GM19239 (cell line): ENCODE results near the gene MPPED1.

ENCODE experiments used
- DNase-seq: peaks from one replicate; pipeline ENCODE4 v3.0.0; 2011; ENCODE audit warnings: low spot score; ENCODE audit not compliant: insufficient read length
- FAIRE-seq: peaks from 2 replicates; lab custom pipeline; 2011; peaks lifted over from hg19 to GRCh38; lab: Jason Lieb, UNC

The MPPED1 gene

DNA sequence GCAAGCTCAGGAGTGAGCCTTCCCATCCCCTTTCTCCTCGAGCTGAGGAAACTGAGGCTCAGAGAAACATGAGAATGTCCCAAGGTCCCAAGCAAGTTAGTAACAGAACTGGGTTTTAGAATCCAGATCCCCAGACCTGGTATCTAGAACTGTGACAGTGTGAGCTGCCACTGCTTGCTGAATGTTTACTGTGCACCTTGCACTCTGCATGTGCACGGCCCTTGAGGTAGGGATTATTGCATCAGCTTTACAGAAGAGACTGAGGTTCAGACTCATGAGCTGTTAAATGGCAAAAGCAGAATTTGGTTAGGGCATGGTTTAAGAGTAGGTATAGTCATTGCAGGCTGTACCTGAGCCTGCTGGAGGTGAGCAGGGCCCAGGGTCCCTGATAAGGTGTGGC is 3.8 kb upstream of the MPPED1 start:
- FAIRE-seq = no peak

DNA sequence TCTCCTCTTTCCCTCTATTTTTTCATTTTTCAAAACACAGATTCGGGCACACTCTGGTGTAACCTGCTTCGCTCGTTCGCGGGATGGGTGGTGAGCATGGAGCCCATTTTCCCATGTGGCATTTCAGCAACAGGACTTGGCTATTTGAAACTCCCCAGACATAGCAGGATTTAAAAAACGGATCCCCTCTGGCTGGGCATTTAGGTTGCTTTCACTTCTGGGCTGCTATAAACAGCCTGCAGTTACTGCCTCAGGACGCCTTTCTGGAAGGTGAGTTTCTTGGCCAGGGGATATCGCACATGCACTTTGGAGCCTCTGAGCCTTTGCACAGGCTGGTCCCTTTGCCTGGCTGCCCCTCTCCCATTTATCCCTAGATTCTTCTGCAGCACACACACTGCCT is 2.8 kb upstream of the MPPED1 start:
- FAIRE-seq (no peak), DNase-seq (no peak)

More for the DNA sequence above, 3.8 kb upstream of the MPPED1 start:
- no peak for DNase-seq

- no peak for DNase-seq
- FAIRE-seq = no peak
Observed at GRCh38 chr22:43409800-43410199, 2.0 kb upstream of the MPPED1 start.

DNA sequence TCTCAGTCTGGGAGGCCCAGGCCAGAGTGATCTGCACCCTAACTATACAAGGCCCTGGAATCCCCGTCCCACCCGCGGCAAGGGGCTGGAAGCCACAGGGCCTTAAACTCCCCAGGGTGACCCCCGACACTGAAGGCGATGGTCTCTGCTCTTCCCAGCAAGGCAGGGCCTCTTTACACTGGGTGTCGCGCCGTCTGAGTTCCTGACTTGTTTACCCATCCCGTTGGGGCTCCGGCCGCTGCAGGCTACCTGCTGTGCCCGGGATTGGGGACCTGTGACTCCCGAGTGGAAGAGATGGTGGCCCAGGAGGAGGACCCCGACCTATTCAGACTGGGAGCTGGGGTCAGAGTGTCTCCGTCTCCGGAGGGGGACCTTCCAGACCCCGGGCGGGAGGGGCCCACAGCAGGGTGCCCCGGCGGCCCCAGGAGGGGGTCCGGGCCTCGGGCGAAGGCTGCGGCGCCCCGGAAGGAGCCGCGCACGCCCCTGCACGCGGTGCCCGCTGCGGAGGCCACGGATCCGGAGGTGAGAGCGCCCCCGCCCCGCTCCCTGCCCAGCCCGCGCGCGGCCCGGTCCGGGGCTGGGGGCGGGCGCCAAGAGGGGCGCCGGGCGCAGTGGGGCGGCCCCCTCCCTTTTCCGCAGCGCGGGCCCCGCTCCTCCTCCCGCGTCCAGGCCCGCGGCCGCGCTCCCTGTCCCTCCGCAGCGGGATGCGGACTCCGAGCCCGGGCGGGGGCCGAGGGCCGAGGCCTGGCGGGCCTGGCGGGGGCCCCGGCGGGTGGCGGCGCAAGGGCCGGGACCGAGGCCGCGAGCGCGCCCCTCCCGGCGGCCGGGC is 560 bp upstream of the MPPED1 start:
- FAIRE-seq = no peak
- DNase-seq = no peak

GRCh38 chr22:43412808-43413795 is 1.3 kb downstream of the MPPED1 start:
- DNase-seq (no peak), FAIRE-seq (no peak)

GRCh38 chr22:43413826-43414225 is 2.0 kb downstream of the MPPED1 start:
- no peak for FAIRE-seq

DNA sequence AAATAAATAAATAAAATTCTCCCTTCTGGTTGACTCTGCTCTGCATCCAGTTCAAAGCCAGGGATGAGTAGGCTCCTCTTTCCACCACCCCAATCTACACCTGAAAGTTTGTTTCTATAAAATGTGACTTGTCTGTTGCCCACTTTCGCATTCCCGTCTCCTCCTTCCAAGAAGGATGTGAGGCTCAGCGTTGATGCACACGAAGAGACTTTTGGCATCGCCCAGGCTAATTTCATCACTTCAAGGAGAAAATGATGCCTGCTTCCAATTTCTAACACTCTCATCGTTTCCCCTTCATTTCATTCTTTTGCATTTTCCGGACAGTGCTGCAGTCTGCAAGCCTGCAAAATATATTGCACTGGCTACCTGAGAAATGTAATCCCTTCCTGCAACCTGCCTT is 3.9 kb downstream of the MPPED1 start:
- DNase-seq (no peak), FAIRE-seq (no peak)

More at GRCh38 chr22:43413826-43414225, 2.0 kb downstream of the MPPED1 start:
- no peak for DNase-seq

GRCh38 chr22:43417555-43417954 is 5.7 kb downstream of the MPPED1 start:
- no peak for FAIRE-seq
- DNase-seq = no peak

GRCh38 chr22:43418079-43418825 is 6.4 kb downstream of the MPPED1 start:
- DNase-seq = no peak
- no peak for FAIRE-seq

DNA sequence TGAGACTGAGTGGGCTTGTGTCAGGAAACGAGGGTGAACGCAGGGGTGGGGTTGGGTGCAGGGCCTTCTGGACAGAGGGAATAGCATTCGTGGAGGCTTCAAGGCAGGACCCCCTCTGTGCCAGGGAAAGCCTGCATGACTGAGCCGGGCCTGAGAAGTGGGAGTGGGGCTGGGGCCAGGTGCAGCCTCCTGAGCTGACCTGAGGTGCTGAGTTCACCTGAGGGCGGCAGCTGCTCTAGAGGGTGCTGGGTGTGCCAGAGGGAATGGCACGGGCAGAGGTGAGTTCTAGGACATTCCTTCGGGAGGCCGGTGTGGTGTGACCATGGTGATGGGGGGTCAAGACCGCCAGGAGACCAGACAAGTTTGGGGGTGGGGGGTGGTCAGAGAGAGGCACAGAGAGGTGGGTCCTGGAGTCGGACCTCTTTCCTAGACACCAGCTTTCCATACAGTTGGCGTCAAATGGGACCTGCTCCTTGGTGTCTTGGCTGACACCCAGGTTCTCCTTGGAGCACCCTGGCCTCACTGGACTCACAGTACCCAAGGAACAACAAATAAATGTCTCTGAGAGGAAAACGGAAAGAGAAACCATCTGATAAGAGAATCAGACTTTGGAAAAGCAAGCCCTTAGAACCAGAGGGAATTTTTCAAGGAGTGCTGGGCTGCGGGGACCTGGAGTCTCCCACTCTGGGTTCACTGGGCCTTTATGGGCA is 7.7 kb downstream of the MPPED1 start:
- DNase-seq (no peak), FAIRE-seq (no peak)

DNA sequence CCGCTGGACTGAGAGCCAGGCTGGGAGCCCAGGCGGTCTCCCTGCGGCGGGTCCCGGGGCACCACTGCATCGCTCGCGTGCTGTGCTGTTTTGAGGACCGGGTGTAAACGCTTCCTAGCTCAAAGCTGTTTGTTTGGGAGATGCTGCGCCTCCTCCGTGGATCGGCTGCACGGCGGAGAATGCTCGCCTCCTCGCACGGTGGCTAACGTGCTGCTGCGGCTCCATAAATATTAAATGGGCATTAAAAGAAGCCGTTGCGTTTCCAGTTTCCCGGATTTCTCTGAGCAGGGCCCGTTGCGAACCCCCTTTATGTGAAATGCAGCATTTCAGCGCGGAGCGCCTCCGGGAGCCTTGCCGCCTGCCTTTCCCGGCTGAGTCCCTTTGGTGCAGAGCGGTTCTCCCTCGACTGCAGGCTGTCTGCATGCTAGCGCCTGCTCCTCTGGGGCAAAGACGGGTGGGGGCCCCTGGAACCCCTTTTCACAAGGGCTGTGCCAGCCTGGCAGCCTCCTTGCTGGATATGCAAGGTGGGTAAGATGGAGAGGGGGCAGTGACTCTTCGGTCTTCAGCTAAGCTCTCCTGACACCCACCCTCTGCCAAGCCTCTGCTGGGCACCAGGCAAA is 9.3 kb downstream of the MPPED1 start:
- no peak for FAIRE-seq
- DNase-seq = no peak

- no peak for DNase-seq
- no peak for FAIRE-seq
Observed at GRCh38 chr22:43421914-43422615, 10.3 kb downstream of the MPPED1 start.

DNA sequence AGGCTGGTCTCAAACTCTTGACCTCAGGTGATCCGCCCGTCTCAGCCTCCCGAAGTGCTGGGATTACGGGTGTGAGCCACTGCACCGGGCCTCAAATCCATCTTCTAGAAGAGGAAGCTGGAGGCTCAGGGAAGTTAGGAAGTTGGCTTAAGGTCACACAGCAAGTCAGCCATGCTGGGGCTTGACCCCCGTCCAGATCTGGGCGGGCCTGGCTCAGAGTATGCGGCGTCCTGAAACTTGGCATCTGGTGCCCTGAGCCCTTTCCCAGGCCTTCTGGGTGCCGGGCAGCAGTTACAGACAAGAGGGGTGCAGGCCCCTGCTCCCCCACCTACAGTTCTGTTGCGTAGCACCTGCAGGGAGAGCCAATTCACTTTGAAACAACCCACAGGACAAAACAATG is 11.2 kb downstream of the MPPED1 start:
- FAIRE-seq (no peak), DNase-seq (no peak)

- no peak for DNase-seq
- FAIRE-seq = no peak
Observed at GRCh38 chr22:43424201-43424600, 12.4 kb downstream of the MPPED1 start.

DNA sequence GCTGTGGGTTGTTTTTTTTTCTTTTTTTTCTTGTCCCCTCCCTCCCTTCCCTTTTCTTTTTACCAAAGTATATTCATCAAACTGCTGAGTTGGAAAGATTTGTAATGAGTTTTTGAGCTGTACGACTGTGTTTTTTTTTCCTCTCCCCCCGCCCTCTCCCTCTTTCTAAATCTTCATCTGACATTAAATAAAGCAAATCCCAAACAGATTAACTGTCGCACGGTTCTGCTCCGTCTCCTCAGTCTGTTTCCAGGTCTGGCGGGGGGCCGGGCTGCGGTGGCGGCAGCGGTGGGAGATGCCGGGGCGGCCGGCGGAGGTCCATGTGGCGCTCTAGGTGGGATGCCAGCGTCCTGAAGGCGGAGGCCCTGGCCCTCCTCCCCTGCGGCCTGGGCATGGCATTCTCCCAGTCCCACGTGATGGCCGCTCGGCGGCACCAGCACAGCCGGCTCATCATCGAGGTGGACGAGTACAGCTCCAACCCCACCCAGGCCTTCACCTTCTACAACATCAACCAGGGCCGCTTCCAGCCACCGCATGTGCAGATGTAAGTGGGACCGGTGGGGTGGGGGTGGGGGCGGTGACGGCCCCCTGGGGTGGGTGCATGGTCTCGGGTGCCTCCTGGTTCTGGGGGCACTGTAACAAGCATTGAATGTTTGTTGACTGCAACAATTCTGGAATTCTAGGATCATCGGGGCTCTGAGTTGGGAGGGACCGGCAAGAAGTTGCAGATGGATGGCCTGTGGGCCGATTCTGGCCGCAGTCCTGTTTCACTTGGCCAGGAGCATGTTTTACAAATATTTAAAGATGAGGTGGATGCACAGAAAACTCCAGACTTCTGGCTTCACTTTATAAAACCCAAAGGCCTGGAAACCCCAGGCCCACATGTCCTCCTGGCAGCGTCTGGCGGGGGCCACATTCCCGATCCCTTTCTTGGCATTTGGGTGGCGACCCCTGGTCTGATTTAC is 13.1 kb downstream of the MPPED1 start:
- FAIRE-seq (no peak), DNase-seq (no peak)

DNA sequence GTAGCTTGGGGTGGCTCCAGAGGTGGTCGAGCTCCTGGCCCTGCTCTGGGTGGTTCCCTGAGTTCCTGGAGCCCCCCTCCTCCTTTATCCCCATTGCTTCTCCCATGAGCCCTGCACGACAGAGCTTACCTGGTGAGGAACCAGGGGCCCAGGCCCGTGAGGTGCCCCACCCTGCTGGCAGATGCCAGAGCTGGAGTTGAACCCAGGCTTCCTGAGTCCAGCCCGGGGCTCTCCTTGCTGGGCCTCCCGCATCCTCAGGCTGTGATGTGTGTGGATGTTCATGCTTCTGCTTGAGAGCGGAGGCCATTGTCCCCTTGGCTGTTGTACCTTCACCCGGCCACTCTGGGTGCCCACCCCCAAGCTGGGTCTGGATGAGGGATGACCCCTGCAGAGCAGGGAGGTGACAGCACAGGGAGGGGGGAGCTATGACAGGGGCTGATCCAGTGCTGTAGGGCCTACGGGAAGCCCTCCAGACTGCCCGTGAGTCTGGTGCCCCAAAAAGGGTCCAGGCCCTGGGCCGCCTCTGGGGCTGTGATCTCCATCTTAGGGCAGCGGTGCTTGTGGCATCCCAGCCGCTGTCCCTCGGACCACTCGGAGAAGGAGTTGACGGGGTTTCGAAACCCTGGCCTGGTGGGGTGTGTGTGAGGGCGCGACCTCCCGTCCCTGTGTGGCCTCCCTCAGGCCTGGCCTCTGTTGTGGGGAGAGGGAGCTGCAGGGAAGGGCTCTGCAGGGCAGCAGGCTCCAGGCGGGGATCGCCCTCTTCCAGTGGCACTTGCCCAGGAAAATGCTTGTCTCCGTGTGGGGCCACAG is 14.4 kb downstream of the MPPED1 start:
- DNase-seq (no peak), FAIRE-seq (no peak)

DNA sequence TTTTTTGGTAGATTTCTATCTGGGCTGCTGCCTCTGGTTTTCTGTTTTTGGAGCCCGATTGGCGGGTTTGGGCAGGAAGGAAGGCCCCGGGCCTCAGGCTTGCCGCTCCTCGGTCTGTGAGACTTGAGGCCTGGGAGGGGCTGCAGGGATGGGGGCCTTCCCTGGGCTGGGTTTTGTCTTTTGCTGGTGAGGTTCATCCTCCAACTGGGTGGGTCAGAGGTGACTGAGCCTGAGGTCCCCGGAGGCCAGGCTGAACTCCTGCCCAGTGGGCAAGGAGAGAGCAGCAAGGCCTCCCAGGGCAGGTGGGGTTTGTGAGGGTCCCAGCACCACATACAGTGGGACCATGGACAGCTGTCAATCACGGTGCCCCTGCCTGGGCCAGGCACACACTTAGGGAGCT is 15.0 kb downstream of the MPPED1 start:
- DNase-seq (no peak), FAIRE-seq (no peak)
